GM12892 (cell line): ENCODE data around the gene CMTM1.
A peak's percentile ranks its signal among the peaks of the same experiment; 100 is the strongest.
"Not testable (repeated sequence)": the region's sequence is repeated elsewhere in the genome, so short reads cannot be mapped to it uniquely, and the experiment has no call there.

Source experiments
- DNase-seq: peaks from one replicate; pipeline ENCODE4 v3.0.0; 2011; ENCODE audit not compliant: insufficient read length
- FAIRE-seq: peaks from 2 replicates; lab custom pipeline; 2011; peaks lifted over from hg19 to GRCh38; lab: Jason Lieb, UNC
- POLR2A ChIP-seq: IDR thresholded peaks from 2 replicates; pipeline ENCODE4 v1.6.1; 2011; ENCODE audit warnings: low read depth, low read length, control low read depth
- POLR2AphosphoS5 ChIP-seq: IDR thresholded peaks from 2 replicates; pipeline ENCODE4 v1.6.1; 2011; ENCODE audit warnings: low read depth, low read length, control low read depth
- TAF1 ChIP-seq: IDR thresholded peaks from 2 replicates; pipeline ENCODE4 v1.6.1; 2011; ENCODE audit warnings: low read depth, mild to moderate bottlenecking, control low read depth, low read length, borderline replicate concordance

Gene CMTM1

GRCh38 chr16:66603537-66604375 is 37.5 kb downstream of the CMTM1 start:
- peak; percentile 93 for FAIRE-seq
- TF ChIP-seq POLR2A = peak; percentile 57; the same call in 1 of the 2 replicates
- no peak for TF ChIP-seq POLR2AphosphoS5
- TF ChIP-seq TAF1 = no peak
- DNase-seq = peak; percentile 56

- no peak for FAIRE-seq
- DNase-seq = peak; percentile 73
- TF ChIP-seq POLR2A = no peak; the same call in 1 of the 2 replicates
- TF ChIP-seq TAF1 = no peak
- TF ChIP-seq POLR2AphosphoS5 = no peak
Observed at GRCh38 chr16:66604376-66605176, 38.3 kb downstream of the CMTM1 start, which contains the start of gene CMTM3. Gene CMTM3 (plus strand): TSS chr16:66604704. CDS start chr16:66604806, 102 bp downstream.

- no peak for FAIRE-seq
- TF ChIP-seq TAF1 = no peak
- no peak for TF ChIP-seq POLR2AphosphoS5
- TF ChIP-seq POLR2A = no peak
- no peak for DNase-seq
Observed at GRCh38 chr16:66605177-66605978, 39.1 kb downstream of the CMTM1 start.

GRCh38 chr16:66605979-66606751 is 39.9 kb downstream of the CMTM1 start:
- TF ChIP-seq POLR2A = no peak
- no peak for TF ChIP-seq POLR2AphosphoS5
- TF ChIP-seq TAF1 = no peak
- DNase-seq (no peak), FAIRE-seq (peak; percentile 77)

GRCh38 chr16:66608241-66609138 is 42.3 kb downstream of the CMTM1 start:
- DNase-seq (peak; percentile 91), FAIRE-seq (peak; percentile 90)
- no peak for TF ChIP-seq TAF1
- no peak for TF ChIP-seq POLR2AphosphoS5
- TF ChIP-seq POLR2A = no peak

GRCh38 chr16:66609139-66609510 is 42.9 kb downstream of the CMTM1 start:
- TF ChIP-seq POLR2AphosphoS5 = no peak
- no peak for TF ChIP-seq POLR2A
- no peak for DNase-seq
- no peak for FAIRE-seq

GRCh38 chr16:66610111-66610820 is 44.0 kb downstream of the CMTM1 start:
- no peak for DNase-seq
- FAIRE-seq = no peak
- TF ChIP-seq POLR2AphosphoS5 (no peak), POLR2A (no peak), TAF1 (no peak)

GRCh38 chr16:66611911-66612310 is 45.7 kb downstream of the CMTM1 start:
- not testable (repeated sequence) for FAIRE-seq, DNase-seq

- DNase-seq (no peak), FAIRE-seq (no peak)
- TF ChIP-seq TAF1 = no peak
- no peak for TF ChIP-seq POLR2A
- no peak for TF ChIP-seq POLR2AphosphoS5
Observed at GRCh38 chr16:66612422-66612821, 46.2 kb downstream of the CMTM1 start.
